GM12878 (cell line): ENCODE measurements around the gene TMEM176A. TPM values are rescaled to one million over a fixed set of nuclear protein-coding genes. Genes with fewer than 3 reads are reported as not detected.

Source experiments
- ATAC-seq: fragments of 200-7000 bp; cut with Tn5 transposase; 3 replicates; pipeline ENCODE4 v1.9.1; 2020; ENCODE audit warnings: mild to moderate bottlenecking, moderate library complexity
- BruUV-seq: library from RNA; stranded (reverse); fragments of 400-500 nt; replicated peaks from 2 replicates; lab custom pipeline; 2021; lab: Mats Ljungman, UMichigan
- CTCF ChIA-PET: fragments of 300-600 bp; sonication (Branson Sonifier 250); formaldehyde crosslinking; extraction: SDS; loops from one replicate; lab custom pipeline; 2021; ENCODE audit warnings: inconsistent platforms; lab: Yijun Ruan, JAX
- POLR2A ChIA-PET: fragments of 350-600 bp; formaldehyde crosslinking; extraction: SDS; loops from one replicate; lab custom pipeline; 2021; ENCODE audit warnings: inconsistent platforms; lab: Charles Lee
- RAD21 ChIA-PET: fragments of 300-600 bp; sonication (Branson Sonifier 250); formaldehyde crosslinking; loops from one replicate; lab custom pipeline; 2023; ENCODE audit warnings: antibody characterized with exemption; ENCODE audit not compliant: unreplicated experiment; lab: Charles Lee
- SMC1A ChIA-PET: fragments of 300-600 bp; sonication (Branson Sonifier 250); formaldehyde crosslinking; loops from one replicate; lab custom pipeline; 2023; ENCODE audit not compliant: unreplicated experiment, uncharacterized antibody; lab: Charles Lee
- DNase-seq: peaks from one replicate; pipeline ENCODE4 v3.0.0-alpha.2; 2011; ENCODE audit warnings: low read depth, low spot score
- FAIRE-seq: peaks from 3 replicates; lab custom pipeline; 2011; peaks lifted over from hg19 to GRCh38; lab: Jason Lieb, UNC
- H2AFZ ChIP-seq: 2 replicates; pipeline ENCODE4 v1.6.0; 2011; ENCODE audit warnings: low read depth, low read length, control low read depth; ENCODE audit not compliant: control insufficient read depth
- H3K27ac ChIP-seq: 2 replicates; pipeline ENCODE4 v1.5.1; 2011; ENCODE audit warnings: control low read depth; ENCODE audit not compliant: control insufficient read depth, insufficient read depth
- H3K27me3 ChIP-seq, 2 experiments: replicated peaks in 1 of 2; 2 replicates each; pipeline versions ENCODE4 v1.6.0 to v1.6.1; 2011; ENCODE audit warnings: low read length in 1 of 2; ENCODE audit not compliant: control insufficient read depth in 2 of 2, insufficient read depth in 2 of 2
- H3K36me3 ChIP-seq, 2 experiments: 2 replicates each; pipeline ENCODE4 v1.5.1; 2011; ENCODE audit warnings: low read length in 1 of 2; ENCODE audit not compliant: control insufficient read depth in 2 of 2, insufficient read depth in 2 of 2
- H3K4me1 ChIP-seq: 2 replicates; pipeline ENCODE4 v1.6.1; 2011; ENCODE audit warnings: mild to moderate bottlenecking, low read length, moderate library complexity, mixed read lengths; ENCODE audit not compliant: control insufficient read depth, insufficient read depth
- H3K4me2 ChIP-seq: 2 replicates; pipeline ENCODE4 v1.6.0; 2011; ENCODE audit warnings: control low read depth; ENCODE audit not compliant: control insufficient read depth, insufficient read depth
- H3K4me3 ChIP-seq: fragments of 200-600 bp; sonication (generic); 2 replicates; pipeline ENCODE4 v1.5.1; 2016
- H3K79me2 ChIP-seq: 2 replicates; pipeline ENCODE4 v1.6.0; 2011; ENCODE audit warnings: low read length; ENCODE audit not compliant: control insufficient read depth, insufficient read depth
- H3K9ac ChIP-seq: 2 replicates; pipeline ENCODE4 v1.8.0; 2011; ENCODE audit warnings: low read length, control low read depth, mixed read lengths; ENCODE audit not compliant: control insufficient read depth, insufficient read depth
- H3K9me3 ChIP-seq: replicated peaks from 3 replicates; pipeline ENCODE4 v1.5.1; 2011; ENCODE audit warnings: mild to moderate bottlenecking, low read length; ENCODE audit not compliant: control insufficient read depth, insufficient read depth
- H4K20me1 ChIP-seq: 2 replicates; pipeline ENCODE4 v1.6.0; 2011; ENCODE audit not compliant: control insufficient read depth, insufficient read depth
- CHD2 ChIP-seq: IDR thresholded peaks from 2 replicates; pipeline ENCODE4 v1.6.1; 2011; ENCODE audit warnings: low read depth, low read length, improper control_type of control experiment, borderline replicate concordance
- EGR1 ChIP-seq, 2 experiments: IDR thresholded peaks; 1 replicate in 1 of 2; 2 replicates in 1 of 2; pipeline ENCODE4 v1.6.1; 2011 to 2012; ENCODE audit warnings: low read depth in 2 of 2, low read length in 2 of 2, borderline replicate concordance in 1 of 2, mild to moderate bottlenecking in 1 of 2, moderate library complexity in 1 of 2
- ESRRA ChIP-seq: IDR thresholded peaks from 2 replicates; pipeline ENCODE4 v1.6.1; 2012; ENCODE audit warnings: mild to moderate bottlenecking, low read length, improper control_type of control experiment
- SUPT20H ChIP-seq: IDR thresholded peaks from 2 replicates; pipeline ENCODE4 v1.6.1; 2011; ENCODE audit warnings: low read depth, mild to moderate bottlenecking, low read length, moderate library complexity, borderline replicate concordance; ENCODE audit not compliant: control insufficient read depth
- TARDBP ChIP-seq: IDR thresholded peaks from 2 replicates; pipeline ENCODE4 v1.6.1; 2016; ENCODE audit warnings: borderline replicate concordance
- WGBS: methylation state at CpG from one replicate; pipeline ENCODE4 v1.1.6; 2016; ENCODE audit warnings: low lambda C conversion rate; ENCODE audit not compliant: insufficient replicate concordance, insufficient coverage; ENCODE audit errors: missing lambda C conversion rate; 5-methylcytosine and 5-hydroxymethylcytosine counted together
- in situ Hi-C: fragments of 300-500 bp; cut with MboI; formaldehyde crosslinking; loops from 9 replicates; pipeline ENCODE4 v1.14.3; 2018; ENCODE audit warnings: mixed read lengths
- intact Hi-C: fragments of 100-400 bp; cut with micrococcal nuclease; formaldehyde crosslinking; loops from one replicate; pipeline ENCODE4 v1.14.2; 2022; ENCODE audit not compliant: unreplicated experiment
- polyA plus RNA-seq, 11 experiments: library from polyadenylated mRNA; depleted of rRNA in 4 of 11; unstranded in 6 of 11; stranded (reverse) in 5 of 11; fragments of >200 nt; fragmentation: Nextera tagmentation in 4 of 11; fragmentation: Illumina TruSeq in 1 of 11; extraction: Ambion mirVana in 4 of 11; extraction: Trizol in 1 of 11; gene quantifications; 1 replicate in 1 of 11; 2 replicates in 10 of 11; pipeline versions ENCODE4 v1.2.1 to v1.2.3, GENCODE V29; 2011 to 2016; ENCODE audit warnings: inconsistent platforms in 2 of 11, missing spikeins in 2 of 11, low read depth in 1 of 11
- total RNA-seq, 4 experiments: library from RNA; depleted of rRNA in 3 of 4; stranded (reverse); fragments of >200 nt in 3 of 4; fragmentation: Illumina TruSeq in 1 of 4; extraction: Trizol in 1 of 4; gene quantifications; 2 replicates each; pipeline versions ENCODE4 v1.2.1 to v1.2.3, GENCODE V29; 2013 to 2021

Gene TMEM176A
- total and polyA plus RNA-seq, 10 of the 15 experiments (the other 5 are each of a cell fraction or from before 2014, with no cell fraction given): not detected

GRCh38 chr7:150801946-150802771 lies 1.6 kb downstream of the TMEM176A start (continued):
- TF ChIP-seq ESRRA (no peak), EGR1 (IDR thresholded peaks at IDR 0.05; ENCODE audit: borderline replicate concordance in 1 of 2, low read depth in 2 of 2, low read length in 2 of 2) (no peak)
- TF ChIP-seq, all 136 proteins: peak for 0

GRCh38 chr7:150803161-150803860 lies 2.7 kb downstream of the TMEM176A start:
- Histone ChIP-seq H3K4me1 (no peaks in the 10 kb centered on the region), H2AFZ (no peak overlapping the region), H3K9ac (no peak overlapping the region), H4K20me1 (no peaks in the 10 kb centered on the region), H3K27me3 (peaks cover 8 to 14% of the 10 kb centered on the region in 2 experiments; a peak in 3 of 4 replicates), H3K27ac (no peak overlapping the region), H3K36me3 (no peaks in the 10 kb centered on the region), H3K4me2 (no peak overlapping the region), H3K4me3 (no peak overlapping the region), H3K79me2 (no peaks in the 10 kb centered on the region), H3K9me3 (no peaks in the 10 kb centered on the region; the same call in 2 of the 3 replicates)
- in situ Hi-C loops (no loop called here), intact Hi-C loops (no loop called here)
- no peak for TF ChIP-seq SUPT20H
- no peak for TF ChIP-seq TARDBP
- no peak for TF ChIP-seq CHD2
- FAIRE-seq (no peak), DNase-seq (no peak), ATAC-seq (no peak)
- ChIA-PET SMC1A (no interaction called here), POLR2A (no interaction called here), RAD21 (no interaction called here), CTCF (interaction anchor here (1.6 kb wide), 1 partner anchor 25 kb away, joined by 4 read pairs; no protein-coding TSS in a partner anchor)
- 23% methylated on average over 10 of the region's 10 CpGs for WGBS
- no TSS peak for BruUV-seq
